Hematopoietic multipotent progenitor cell treated with erythropoietin and hydrocortisone succinate and interleukin-3 and kit ligand, for 8 days (in vitro differentiated cells): ENCODE results near the gene CROCC2.

ENCODE experiments used
- DNase-seq: peaks from one replicate; pipeline ENCODE4 v3.0.0-alpha.2; 2015

The CROCC2 gene

GRCh38 chr2:240906141-240906910 lies at the start of gene CROCC2:
Gene CROCC2, plus strand, starts transcription at chr2:240906336. Its CDS starts 178 bp downstream, at chr2:240906514.
- no peak for DNase-seq

GRCh38 chr2:240857039-240858008 lies 48.8 kb upstream of the CROCC2 start:
- DNase-seq, result no peak

GRCh38 chr2:240858321-240858720 lies 47.8 kb upstream of the CROCC2 start:
- DNase-seq, result no peak

GRCh38 chr2:240858871-240859270 lies 47.3 kb upstream of the CROCC2 start:
- DNase-seq, result no peak

- no peak for DNase-seq
Observed at GRCh38 chr2:240861547-240861946, 44.6 kb upstream of the CROCC2 start.

GRCh38 chr2:240864475-240864874 lies 41.7 kb upstream of the CROCC2 start:
- DNase-seq, result no peak

- no peak for DNase-seq
Observed at GRCh38 chr2:240865391-240865790, 40.7 kb upstream of the CROCC2 start.

- DNase-seq, result no peak
Observed at GRCh38 chr2:240868286-240869108, 37.6 kb upstream of the CROCC2 start, which contains the start of gene AGXT. Gene AGXT, plus strand, starts transcription at chr2:240868824. Its CDS starts 42 bp downstream, at chr2:240868866.

- no peak for DNase-seq
Observed at GRCh38 chr2:240869109-240869955, 36.8 kb upstream of the CROCC2 start.

GRCh38 chr2:240869956-240870875 lies 35.9 kb upstream of the CROCC2 start:
- DNase-seq, result no peak

GRCh38 chr2:240871071-240871958 lies 34.8 kb upstream of the CROCC2 start:
- no peak for DNase-seq

GRCh38 chr2:240872317-240873097 lies 33.6 kb upstream of the CROCC2 start:
- DNase-seq, result no peak

GRCh38 chr2:240873098-240873788 lies 32.9 kb upstream of the CROCC2 start:
- no peak for DNase-seq

GRCh38 chr2:240873805-240874714 lies 32.1 kb upstream of the CROCC2 start:
- no peak for DNase-seq

GRCh38 chr2:240874715-240875227 lies 31.4 kb upstream of the CROCC2 start:
- no peak for DNase-seq

GRCh38 chr2:240875228-240876034 lies 30.7 kb upstream of the CROCC2 start:
- DNase-seq, result no peak
